Adipocyte (in vitro differentiated cells): ENCODE data around the gene IGFBP6.

Source experiments
- DNase-seq: peaks from one replicate; pipeline ENCODE4 v3.0.0-alpha.2; 2015; ENCODE audit warnings: low read depth
- H3K27me3 ChIP-seq: replicated peaks from 2 replicates; pipeline ENCODE4 v1.7.0; 2013; ENCODE audit warnings: mild to moderate bottlenecking, low read length, moderate library complexity; ENCODE audit not compliant: control insufficient read depth, insufficient read depth
- H3K36me3 ChIP-seq: 2 replicates; pipeline ENCODE4 v1.7.0; 2013; ENCODE audit warnings: low read length, mild to moderate bottlenecking, moderate library complexity; ENCODE audit not compliant: control insufficient read depth, insufficient read depth, severe bottlenecking
- H3K4me1 ChIP-seq: 2 replicates; pipeline ENCODE4 v1.7.0; 2013; ENCODE audit warnings: mild to moderate bottlenecking, low read length, moderate library complexity; ENCODE audit not compliant: control insufficient read depth, insufficient read depth
- H3K4me3 ChIP-seq: 2 replicates; pipeline ENCODE4 v1.7.0; 2013; ENCODE audit warnings: mild to moderate bottlenecking, low read length, moderate library complexity
- H3K9ac ChIP-seq: 2 replicates; pipeline ENCODE4 v1.7.0; 2013; ENCODE audit warnings: mild to moderate bottlenecking, low read length, moderate library complexity
- H3K9me3 ChIP-seq: 2 replicates; pipeline ENCODE4 v1.7.0; 2013; ENCODE audit warnings: mild to moderate bottlenecking, low read length, moderate library complexity; ENCODE audit not compliant: control insufficient read depth

IGFBP6 gene

DNA sequence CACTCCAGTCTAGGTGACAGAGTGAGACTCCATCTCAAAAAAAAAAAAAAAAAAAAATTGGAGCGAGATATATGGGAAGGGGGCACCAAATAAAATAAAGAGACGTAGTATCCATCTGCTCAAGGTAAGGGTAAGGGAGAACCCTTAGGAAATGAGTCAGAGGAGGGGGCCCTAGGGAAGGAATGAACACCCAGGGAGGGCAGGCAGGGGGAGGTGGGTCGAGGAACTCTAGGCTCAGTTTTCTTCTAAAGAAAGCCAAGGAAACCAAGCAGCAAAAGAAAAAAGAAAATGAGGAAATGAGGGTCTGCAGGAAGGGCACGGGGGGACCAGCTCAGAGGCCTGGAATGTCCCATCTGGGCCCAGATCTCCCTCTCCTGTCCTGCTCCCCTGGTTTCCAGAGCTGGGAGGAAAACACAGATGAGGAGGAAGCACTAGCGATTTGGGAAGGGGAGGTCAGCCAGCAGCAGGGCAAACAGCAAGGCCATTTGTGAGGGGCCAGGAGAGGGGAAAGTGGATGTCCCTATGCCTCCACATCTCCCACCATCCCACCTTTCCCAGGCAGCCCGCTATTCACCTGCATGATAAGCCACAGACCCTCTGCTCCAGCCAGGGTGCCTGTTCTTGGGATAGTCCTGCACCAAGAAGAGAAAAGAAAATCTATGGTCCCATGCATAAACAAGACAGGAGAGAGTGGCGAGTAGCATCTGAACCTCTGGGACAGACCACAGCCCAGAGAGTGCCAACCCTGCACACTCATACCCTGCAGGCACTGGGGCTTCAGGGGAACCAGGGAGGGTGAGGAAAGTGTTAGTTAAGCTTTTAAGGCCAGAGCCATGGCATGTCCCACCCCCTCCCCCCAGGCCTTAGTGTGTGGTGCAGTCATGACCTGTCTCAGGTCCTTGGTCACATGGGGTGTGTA is 30.1 kb upstream of the IGFBP6 start:
- no peaks in the 10 kb centered on the region for H3K27me3 ChIP-seq
- H3K36me3 ChIP-seq: peaks cover 19% of the 10 kb centered on the region
- no peak overlapping the region for H3K4me3 ChIP-seq
- H3K9ac ChIP-seq: peak overlapping the region; percentile 89
- peak; percentile 33 for DNase-seq
- no peaks in the 10 kb centered on the region for H3K9me3 ChIP-seq
- H3K4me1 ChIP-seq: peaks cover 89% of the 10 kb centered on the region

DNA sequence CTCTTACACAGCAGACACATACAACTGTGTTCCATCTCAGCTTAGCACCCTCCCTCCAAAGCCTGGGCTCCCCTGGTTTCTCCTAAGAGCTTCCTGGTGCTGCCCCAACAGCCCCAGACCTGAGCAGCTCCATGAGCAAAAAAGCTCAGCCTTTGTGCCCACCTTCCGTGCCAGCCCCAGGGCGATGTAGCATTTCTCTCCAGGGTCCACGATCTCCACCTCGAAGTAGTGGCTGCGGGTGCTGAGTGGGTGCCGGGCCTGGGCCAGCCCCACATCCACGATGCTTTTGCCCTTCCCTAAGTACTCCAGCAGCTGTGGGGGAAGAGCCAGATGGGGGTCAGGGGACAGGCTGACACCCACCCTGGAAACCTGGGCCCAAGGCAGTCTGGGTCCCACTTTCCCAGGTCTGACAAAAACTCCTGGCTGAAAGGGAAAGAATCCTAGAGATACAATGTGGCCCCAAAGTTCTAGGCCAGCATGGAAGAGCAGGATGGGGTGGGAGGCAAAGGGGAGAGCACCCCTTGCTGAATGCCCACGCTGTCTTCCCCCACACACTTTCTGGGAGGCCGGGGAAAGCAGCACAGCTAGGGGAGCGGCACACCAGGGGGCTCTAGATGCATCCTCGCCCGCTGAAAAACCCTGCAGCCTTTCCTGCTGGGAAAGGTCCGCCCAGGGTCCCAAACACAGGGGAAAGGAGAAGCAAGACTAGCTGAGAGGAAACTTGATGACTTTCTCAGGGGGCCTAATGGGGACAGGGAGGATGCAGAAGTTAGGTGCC is 29.3 kb upstream of the IGFBP6 start:
- Histone ChIP-seq H3K9ac (peak overlapping the region; percentile 89), H3K4me1 (peaks cover 87% of the 10 kb centered on the region), H3K27me3 (no peaks in the 10 kb centered on the region), H3K9me3 (no peaks in the 10 kb centered on the region), H3K36me3 (peaks cover 11% of the 10 kb centered on the region), H3K4me3 (no peak overlapping the region)
- DNase-seq: no peak

DNA sequence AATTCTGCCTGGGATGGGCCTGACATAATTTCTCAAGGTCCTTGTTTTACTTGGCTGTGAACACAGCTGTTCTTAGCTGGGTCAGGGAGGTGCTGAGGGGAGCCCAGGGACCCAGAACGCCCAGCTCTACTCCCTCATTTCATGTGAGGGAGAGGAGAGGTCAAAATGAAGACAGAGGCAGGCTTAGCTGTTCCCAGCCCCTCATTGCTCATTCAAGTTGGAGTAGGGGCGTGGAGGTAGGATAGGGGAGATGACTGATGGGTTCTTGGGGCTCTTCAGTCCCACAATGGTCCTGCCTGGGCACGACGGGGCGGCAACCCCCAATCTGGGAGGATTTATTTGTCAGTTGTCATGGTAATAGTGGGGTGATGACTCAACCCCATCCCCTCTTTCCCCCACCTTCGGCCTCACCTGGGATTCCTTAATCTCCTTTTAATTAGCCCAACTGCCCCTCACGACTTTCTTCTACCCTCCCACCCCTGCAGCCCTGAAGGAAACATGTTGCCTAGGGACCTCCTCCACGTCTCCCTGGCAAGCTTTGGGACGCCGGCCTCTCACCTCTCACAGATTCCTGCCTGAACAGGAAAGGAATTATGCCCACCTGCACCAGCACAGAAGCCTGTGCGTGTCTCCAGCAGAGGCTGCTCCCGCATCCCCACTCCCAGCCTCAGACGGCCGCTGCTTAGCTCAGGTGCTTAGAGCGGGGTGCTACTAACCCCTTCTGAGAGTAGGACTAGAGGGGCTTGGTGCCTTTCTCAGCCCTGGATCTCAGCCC is 28.5 kb upstream of the IGFBP6 start:
- peak; percentile 27 for DNase-seq
- peak overlapping the region; percentile 30 for H3K4me3 ChIP-seq
- peak overlapping the region; percentile 89 for H3K9ac ChIP-seq
- H3K27me3 ChIP-seq: no peaks in the 10 kb centered on the region
- no peaks in the 10 kb centered on the region for H3K9me3 ChIP-seq
- peaks cover 83% of the 10 kb centered on the region for H3K4me1 ChIP-seq
- H3K36me3 ChIP-seq: peaks cover 5% of the 10 kb centered on the region

- DNase-seq: peak; percentile 27
- peak overlapping the region; percentile 30 for H3K4me3 ChIP-seq
Observed at GRCh38 chr12:53069621-53070410, 27.7 kb upstream of the IGFBP6 start.

DNA sequence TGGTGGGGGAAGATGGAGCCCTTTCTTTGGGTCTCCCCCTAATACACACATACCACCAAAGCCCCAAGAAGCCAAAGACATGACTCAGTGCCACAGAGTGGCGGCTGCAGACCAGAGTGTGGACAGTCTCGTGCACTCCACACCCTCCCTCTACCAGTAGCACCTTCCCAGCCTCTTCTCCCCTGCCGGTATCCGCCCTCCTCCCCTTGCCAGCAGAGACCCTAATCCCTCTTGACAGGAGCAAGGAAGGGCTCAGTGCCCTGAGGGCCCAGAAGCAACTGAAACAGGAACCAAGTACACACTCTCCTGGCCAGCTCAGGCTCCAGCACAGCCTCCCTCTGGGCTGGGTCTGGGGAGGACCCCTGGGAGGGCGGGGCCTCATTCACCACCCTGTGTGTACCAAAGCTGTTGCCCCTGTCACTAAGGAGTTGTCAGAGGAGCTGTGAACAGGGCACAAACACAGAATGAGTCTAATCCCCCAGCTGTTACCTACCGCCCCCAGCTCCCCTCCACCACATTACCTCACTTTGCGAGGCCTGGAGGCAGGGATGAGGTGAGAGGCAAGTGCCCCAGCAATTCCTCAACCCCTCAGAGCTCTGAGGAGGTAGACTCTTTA is 26.5 kb upstream of the IGFBP6 start:
- peaks cover 72% of the 10 kb centered on the region for H3K4me1 ChIP-seq
- DNase-seq: no peak
- peak overlapping the region; percentile 14 for H3K4me3 ChIP-seq
- no peaks in the 10 kb centered on the region for H3K9me3 ChIP-seq
- peak overlapping the region; percentile 89 for H3K9ac ChIP-seq
- peaks cover 15% of the 10 kb centered on the region for H3K36me3 ChIP-seq
- H3K27me3 ChIP-seq: no peaks in the 10 kb centered on the region

More at GRCh38 chr12:53069621-53070410, 27.7 kb upstream of the IGFBP6 start:
- no peaks in the 10 kb centered on the region for H3K9me3 ChIP-seq
- peaks cover 8% of the 10 kb centered on the region for H3K36me3 ChIP-seq
- no peaks in the 10 kb centered on the region for H3K27me3 ChIP-seq
- peaks cover 83% of the 10 kb centered on the region for H3K4me1 ChIP-seq
- H3K9ac ChIP-seq: peak overlapping the region; percentile 89

DNA sequence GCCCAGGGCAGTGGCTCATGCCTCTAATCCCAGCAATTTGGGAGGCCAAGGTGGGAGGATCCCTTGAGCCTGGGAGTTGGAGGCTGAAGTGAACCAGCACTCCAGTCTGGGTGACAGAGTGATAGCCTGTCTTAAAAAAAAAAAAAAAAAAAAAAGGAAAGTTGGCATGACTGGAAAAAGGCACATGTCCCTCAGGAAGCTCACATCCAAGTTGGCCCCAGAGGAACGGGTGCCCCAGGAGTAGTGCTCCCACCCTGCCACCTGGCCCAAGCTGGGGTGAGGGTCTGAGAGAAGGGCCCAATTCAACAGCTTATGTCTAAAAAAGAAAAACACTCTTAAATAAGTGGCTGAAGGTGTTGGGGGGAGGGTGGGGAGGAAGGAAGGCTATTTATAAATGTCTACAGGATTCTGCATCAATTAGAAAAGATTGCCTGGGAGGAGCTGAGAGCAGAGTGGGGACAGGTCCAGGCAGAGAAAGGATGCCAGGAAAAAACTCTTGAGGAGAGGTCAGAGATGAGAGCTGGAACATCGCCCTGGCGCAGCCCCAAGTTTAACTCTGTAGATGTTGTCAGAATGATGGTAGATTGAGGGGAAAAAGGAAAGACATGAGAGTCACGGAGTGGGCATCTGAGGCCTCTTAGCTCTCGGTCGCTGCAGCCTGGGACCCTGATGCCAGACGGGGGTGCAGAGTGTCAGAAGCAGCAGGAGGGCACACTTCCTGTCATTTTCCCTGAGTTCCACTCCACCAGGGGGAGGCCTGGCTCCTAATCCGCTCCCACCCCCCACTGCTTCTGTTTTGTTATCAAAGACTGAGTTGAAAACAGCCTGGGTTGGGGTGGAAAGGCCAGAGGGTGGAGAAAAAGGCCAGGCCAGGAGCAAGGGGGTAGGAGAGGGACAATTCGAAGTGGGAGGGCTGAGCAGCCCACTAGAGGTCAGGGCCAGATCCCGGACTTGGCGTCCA is 25.6 kb upstream of the IGFBP6 start:
- H3K9ac ChIP-seq: peak overlapping the region; percentile 89
- peaks cover 65% of the 10 kb centered on the region for H3K4me1 ChIP-seq
- H3K36me3 ChIP-seq: peaks cover 23% of the 10 kb centered on the region
- no peaks in the 10 kb centered on the region for H3K9me3 ChIP-seq
- no peaks in the 10 kb centered on the region for H3K27me3 ChIP-seq
- H3K4me3 ChIP-seq: peak overlapping the region; percentile 53
- DNase-seq: no peak

GRCh38 chr12:53073881-53074280 is 23.6 kb upstream of the IGFBP6 start:
- no peak for DNase-seq
- Histone ChIP-seq H3K4me1 (peaks cover 62% of the 10 kb centered on the region), H3K4me3 (peak overlapping the region; percentile 5), H3K27me3 (no peaks in the 10 kb centered on the region), H3K9ac (peak overlapping the region; percentile 24), H3K9me3 (no peaks in the 10 kb centered on the region), H3K36me3 (peaks cover 29% of the 10 kb centered on the region)

DNA sequence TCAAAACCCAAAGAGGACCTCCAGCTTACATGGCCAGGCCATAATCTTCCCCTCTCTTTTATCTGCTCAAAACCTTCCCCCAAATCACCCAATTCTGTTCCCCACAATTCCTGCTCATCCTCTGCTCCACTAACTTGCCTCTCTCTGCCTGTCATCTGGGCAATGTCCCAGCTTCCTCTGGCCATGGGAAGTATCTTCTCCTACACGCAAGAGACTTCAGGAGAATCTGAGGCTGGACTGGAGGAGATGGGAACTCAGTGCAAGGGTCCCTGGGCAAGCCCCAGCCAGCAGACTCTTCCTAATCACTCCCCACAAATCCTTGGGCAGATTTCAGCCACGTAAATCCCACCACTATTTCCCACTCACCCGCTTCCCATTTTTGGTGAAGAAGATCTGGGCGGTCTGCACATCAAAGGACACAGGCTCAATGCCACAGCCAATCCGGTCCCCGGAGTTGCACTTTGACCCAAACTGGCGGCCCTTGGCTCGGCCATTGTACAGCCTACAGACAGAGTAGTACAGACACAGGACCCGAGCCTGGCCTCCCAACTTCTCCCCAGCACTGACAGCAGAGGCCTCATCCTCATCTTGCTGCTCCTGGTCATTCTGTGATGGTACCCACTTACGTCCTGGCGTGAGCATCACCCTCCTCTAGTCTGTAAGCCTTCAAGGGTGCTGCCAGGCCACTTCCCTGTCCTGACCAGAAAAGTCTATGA is 23.0 kb upstream of the IGFBP6 start:
- Histone ChIP-seq H3K4me1 (peaks cover 57% of the 10 kb centered on the region), H3K36me3 (peaks cover 29% of the 10 kb centered on the region), H3K9me3 (no peaks in the 10 kb centered on the region), H3K4me3 (peak overlapping the region; percentile 5), H3K27me3 (no peaks in the 10 kb centered on the region), H3K9ac (peak overlapping the region; percentile 24)
- DNase-seq: no peak

- Histone ChIP-seq H3K9me3 (no peaks in the 10 kb centered on the region), H3K36me3 (peaks cover 29% of the 10 kb centered on the region), H3K27me3 (no peaks in the 10 kb centered on the region), H3K4me1 (peaks cover 56% of the 10 kb centered on the region), H3K4me3 (no peak overlapping the region), H3K9ac (no peak overlapping the region)
- DNase-seq: no peak
Observed at GRCh38 chr12:53074999-53075370, 22.5 kb upstream of the IGFBP6 start.
